HG02763 (cell line): ENCODE measurements around the gene DST.
"Not testable (repeated sequence)": the region's sequence is repeated elsewhere in the genome, so short reads cannot be mapped to it uniquely, and the experiment has no call there.

ENCODE experiments used
- ATAC-seq: cut with Tn5 transposase; IDR thresholded peaks from one replicate; pipeline ENCODE4 v1.9.1; 2021; ENCODE audit warnings: mild to moderate bottlenecking, moderate library complexity; ENCODE audit not compliant: unreplicated experiment

Gene DST

DNA sequence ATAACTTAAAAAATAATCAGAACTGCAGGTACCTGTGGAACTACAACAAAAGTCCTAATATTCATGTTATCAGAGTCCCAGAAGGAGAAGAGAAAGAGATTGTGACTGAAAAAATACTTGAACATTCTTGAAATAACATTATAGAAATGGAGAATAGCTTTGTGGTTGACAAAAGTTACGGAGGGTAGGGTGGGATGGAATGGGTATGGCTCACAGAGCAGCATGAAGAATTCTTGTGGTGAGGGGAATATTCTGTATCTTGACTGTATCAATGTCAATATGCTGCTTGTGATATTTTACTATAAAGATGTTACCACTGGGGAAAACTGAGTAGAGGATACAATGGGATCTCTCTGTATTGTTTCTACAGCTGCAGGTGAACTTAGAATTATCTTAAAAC lies 122.5 kb downstream of the DST start:
- ATAC-seq = no peak

GRCh38 chr6:56518995-56519767 lies 123.5 kb downstream of the DST start:
- no peak for ATAC-seq

GRCh38 chr6:56517155-56517745 lies 125.4 kb downstream of the DST start:
- no peak for ATAC-seq

DNA sequence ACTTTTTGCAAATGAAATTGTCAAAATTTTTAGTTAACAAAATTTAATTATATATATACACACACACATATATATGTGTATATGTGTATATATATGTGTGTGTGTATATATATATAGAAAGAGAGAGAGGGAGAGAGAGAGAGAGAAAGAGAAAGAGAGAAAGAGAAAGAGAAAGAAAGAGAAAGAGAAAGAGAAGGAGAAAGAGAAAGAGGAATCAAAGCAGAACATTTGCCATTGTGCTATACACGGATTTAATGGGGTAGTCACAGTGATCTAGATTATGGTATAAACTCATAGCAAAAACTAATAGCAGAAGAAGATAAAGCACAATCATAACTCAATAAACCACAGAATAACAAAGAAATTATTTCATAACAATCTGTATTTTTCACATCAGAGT lies 126.7 kb downstream of the DST start:
- ATAC-seq = no peak

- no peak for ATAC-seq
Measured at GRCh38 chr6:56515081-56515905, 127.4 kb downstream of the DST start.

GRCh38 chr6:56514395-56514794 lies 128.3 kb downstream of the DST start:
- no peak for ATAC-seq

GRCh38 chr6:56513631-56514030 lies 129.1 kb downstream of the DST start:
- ATAC-seq = no peak

GRCh38 chr6:56511591-56511990 lies 131.1 kb downstream of the DST start:
- ATAC-seq = no peak

- ATAC-seq = no peak
Measured at GRCh38 chr6:56510984-56511531, 131.6 kb downstream of the DST start.

DNA sequence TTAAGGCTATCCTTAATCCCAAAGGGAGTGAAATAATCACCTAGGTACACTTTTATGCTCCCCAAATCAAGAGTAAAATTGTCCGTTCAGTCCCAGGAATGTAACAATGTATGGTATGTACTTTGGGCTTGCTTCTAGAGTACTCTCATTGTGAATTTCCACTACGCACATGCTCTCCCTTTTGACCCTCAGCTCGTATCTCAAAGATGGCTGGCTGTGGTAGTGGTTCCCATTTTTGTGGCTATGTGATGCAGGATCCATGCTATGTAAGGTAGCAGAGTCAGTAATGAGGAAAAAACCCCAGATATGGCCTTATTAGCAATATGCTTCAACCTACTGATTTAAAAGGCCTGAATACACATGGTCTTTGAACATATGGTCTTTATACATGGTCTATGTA lies 133.7 kb downstream of the DST start:
- ATAC-seq = no peak

DNA sequence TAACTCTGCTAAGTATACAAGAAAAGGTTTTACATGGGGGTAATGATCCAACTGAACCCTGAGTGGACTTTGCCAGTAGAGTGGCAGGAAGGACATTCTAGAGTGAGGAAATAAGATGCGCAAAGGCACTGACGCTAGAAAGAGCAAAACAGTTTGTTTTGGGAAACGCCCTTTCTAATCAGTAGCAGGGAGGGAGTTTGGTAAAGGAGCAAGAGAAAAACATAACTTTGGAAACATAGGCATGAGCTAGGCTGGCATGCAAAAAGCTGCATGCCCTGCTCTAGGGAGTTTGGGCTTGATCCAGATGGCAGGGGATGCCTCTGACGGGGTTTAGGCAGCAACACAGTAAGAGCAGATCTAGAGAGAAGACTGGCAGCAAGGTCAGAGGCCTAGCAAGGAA lies 135.2 kb downstream of the DST start:
- ATAC-seq = no peak

DNA sequence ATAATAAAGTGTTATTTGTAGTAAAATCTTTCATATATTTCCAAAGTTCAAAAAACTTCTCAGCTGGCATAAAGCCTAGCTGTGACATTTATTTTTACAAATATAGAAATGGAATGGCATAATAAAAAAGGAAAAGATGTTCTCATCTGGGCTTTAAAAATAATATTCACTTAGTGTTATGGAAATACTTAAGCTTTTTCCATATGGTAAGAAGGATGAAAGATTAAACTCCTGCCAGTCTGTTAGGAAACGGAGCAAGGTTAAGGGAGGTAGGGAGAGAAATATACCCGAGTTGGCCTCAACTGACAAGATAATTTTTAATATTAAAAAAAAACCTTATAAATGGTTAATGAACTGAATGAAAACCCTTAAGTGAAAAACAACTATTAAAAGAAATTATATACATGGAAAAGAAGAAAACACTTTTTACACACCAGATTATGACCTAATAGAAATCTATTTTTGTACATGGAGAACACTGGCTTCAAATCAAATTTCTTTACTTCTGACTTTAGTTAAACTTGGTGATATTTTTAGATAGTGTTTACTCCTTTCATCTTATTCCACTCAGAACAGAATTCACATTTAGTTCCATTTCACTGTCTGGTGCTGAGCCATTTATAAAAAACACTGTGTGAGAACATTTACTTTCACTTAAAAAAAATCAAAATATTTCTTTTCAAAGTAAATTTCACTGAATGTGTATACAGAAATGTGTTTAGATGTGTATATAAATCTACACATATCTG lies 137.0 kb downstream of the DST start:
- ATAC-seq = no peak

DNA sequence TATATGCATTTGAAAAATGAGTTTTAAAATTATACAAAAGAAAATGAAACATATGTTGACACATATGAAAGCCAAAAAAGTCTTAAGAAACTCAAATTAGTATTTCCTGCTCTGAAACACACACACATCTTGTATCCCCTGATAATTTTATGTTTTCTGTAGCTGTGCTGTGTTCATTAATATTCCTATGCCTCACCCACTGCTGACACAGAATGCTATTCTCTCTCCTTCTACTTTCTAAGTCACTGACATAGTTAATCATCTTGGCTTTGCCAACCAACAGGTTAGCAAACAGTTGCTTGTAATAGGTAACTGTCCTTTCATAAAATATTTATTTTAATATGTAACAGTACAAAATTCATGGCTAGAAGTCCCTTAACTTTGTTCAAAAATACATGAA lies 140.7 kb downstream of the DST start:
- ATAC-seq = no peak

DNA sequence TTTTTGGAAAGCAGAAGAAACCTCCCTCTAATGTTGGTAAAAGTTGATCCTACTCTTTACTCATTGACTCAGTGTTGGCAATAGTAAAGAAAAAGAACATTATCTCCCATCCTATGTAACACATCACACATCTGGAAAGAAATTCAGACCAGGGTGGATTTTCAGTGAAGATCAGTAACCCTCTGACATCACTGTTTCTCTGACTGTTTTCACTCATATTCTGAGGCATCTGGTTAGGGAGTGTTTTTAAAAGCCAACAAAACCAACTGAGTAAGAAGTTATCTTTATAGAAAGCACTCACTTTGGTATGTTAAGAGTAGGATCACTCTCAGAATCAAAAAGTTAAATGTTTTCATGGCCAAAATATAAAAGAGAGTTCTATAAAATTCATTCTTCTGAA lies 143.6 kb downstream of the DST start:
- ATAC-seq = no peak

DNA sequence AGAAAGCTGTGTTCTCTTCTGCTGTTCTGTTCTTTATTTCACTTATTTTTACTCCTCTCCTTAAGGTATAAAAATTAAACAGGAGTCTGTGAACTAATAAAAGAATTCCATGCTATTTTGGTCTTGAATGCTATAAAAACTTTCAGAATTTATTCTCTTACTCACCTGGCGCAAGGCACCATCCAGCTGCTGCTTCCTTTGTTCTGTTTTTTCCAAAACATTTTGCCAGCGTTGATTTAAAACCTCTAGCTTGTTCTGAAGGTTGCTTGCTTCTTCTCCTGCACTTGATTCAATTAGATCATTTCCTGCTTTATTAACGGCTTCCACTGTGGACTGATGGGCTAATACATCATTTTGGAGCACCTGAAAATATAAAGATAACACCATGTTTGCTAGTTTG lies 145.0 kb downstream of the DST start:
- no peak for ATAC-seq

GRCh38 chr6:56497240-56497639 lies 145.4 kb downstream of the DST start:
- no peak for ATAC-seq

- not testable (repeated sequence) for ATAC-seq
Measured at GRCh38 chr6:56496650-56497049, 146.0 kb downstream of the DST start.

DNA sequence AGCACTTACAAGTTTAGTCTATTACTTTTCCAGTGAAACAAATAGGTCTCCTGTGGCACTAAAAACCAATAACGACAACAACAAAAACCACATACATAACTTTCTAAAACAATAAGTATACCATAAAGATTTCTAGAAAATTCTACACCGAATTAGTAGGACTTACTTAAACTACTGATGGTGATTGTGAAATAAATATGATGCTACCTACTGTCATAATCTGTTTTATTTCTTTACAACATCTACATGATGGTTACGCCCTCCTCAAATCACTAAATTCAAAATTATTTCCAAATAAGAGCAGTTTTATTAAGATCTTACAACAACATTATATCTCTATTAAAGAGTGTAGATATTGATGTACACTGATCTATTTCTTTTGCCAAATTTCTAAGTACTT lies 147.0 kb downstream of the DST start:
- ATAC-seq = no peak

DNA sequence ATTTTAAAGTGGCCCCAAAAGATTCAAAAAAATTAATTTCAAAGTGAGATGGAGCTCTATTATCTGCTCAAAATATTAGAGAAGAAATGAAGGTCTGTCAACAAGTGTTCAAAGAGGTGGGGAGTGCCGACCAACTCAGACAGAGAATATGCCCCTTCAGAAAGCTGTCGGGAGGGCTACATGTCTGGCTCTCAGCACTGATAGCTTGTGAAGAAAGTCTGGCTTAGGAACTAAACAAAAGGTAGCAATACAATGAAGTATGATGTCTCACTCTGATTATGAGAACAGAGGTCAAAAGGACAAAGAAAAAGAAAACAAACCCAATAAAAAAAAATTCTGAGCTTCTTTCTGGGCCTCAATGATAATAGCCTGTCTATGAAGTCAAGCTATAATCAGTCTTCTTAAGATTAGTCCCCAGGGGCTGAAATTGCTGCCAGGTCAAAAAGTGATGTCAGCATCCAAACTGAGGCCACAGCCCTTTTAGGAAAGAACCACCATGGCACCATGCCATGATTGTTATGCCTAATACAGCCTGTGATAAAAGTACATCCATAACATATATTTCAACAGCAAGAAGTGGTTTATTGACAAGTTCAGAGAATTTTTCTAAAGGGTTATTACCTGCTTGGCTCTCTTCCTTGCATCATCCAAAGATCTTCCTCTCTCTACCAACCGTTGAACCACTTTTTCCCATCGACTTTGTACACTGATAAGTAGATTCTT lies 150.9 kb downstream of the DST start:
- no peak for ATAC-seq

GRCh38 chr6:56490993-56491392 lies 151.7 kb downstream of the DST start:
- ATAC-seq = no peak
